ENCODE data around the gene OSBPL2.

The OSBPL2 gene

GRCh38 chr20:62319346-62319909 lies 81.1 kb downstream of the OSBPL2 start:
- ChIA-PET POLR2A (no interaction called here), CTCF (interaction anchor here (1.0 to 1.6 kb wide), 2 partner anchors 12 to 17 kb away, joined by 5 read pairs; partner anchors contain the start of gene ADRM1)
- DNase-seq (ENCODE audit: extremely low spot score) = no peak
- TF ChIP-seq CTCF (IDR thresholded peaks at IDR 0.05; ENCODE audit: control extremely low read depth, extremely low read depth, low read depth, missing control alignments) = no peak

GRCh38 chr20:62320581-62321354 lies 82.4 kb downstream of the OSBPL2 start:
- CTCF ChIA-PET = no interaction called here
- TF ChIP-seq CTCF (IDR thresholded peaks at IDR 0.05; ENCODE audit: control extremely low read depth, extremely low read depth, low read depth, missing control alignments) = no peak
- POLR2A ChIA-PET = no interaction called here

GRCh38 chr20:62321521-62321948 lies 83.2 kb downstream of the OSBPL2 start:
- TF ChIP-seq CTCF (IDR thresholded peaks at IDR 0.05; ENCODE audit: control extremely low read depth, extremely low read depth, low read depth, missing control alignments) = no peak
- ChIA-PET POLR2A (no interaction called here), CTCF (no interaction called here)
- DNase-seq (ENCODE audit: extremely low spot score) = peak; percentile 53

More at GRCh38 chr20:62320581-62321354, 82.4 kb downstream of the OSBPL2 start:
- DNase-seq (ENCODE audit: extremely low spot score) = no peak

GRCh38 chr20:62321975-62322374 lies 83.7 kb downstream of the OSBPL2 start:
- no peak for TF ChIP-seq CTCF (IDR thresholded peaks at IDR 0.05; ENCODE audit: control extremely low read depth, extremely low read depth, low read depth, missing control alignments)
- DNase-seq (ENCODE audit: extremely low spot score) = no peak
- POLR2A ChIA-PET = no interaction called here
- CTCF ChIA-PET = no interaction called here

DNA sequence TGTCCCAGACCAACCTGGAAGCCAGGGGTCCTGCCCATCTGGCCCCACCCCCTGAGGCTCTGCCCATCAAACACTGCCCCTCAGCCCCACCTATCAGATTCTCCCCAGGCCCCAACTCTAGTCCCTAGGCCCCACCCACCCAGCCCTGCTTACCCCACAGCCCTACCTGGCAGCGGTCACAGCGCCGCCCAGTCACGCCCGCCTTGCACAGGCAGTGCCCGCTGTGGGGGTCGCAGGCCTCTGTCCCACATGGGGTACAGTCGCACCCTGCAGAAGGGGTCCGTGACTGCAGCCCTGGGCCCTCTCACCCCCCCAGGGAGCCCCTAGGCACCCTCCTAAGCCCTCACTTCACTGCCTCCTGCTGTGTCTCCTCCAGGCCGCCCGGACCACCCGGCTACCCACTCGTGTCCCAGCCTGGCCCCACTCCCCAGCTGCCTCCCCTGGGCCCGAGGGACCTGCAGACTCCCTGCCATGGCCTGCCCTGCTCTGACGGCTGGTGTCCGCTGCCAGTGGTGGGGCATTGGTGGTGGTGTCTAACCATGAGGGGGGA lies 84.2 kb downstream of the OSBPL2 start:
- no peak for TF ChIP-seq CTCF (IDR thresholded peaks at IDR 0.05; ENCODE audit: control extremely low read depth, extremely low read depth, low read depth, missing control alignments)
- ChIA-PET POLR2A (no interaction called here), CTCF (no interaction called here)
- DNase-seq (ENCODE audit: extremely low spot score) = no peak

DNA sequence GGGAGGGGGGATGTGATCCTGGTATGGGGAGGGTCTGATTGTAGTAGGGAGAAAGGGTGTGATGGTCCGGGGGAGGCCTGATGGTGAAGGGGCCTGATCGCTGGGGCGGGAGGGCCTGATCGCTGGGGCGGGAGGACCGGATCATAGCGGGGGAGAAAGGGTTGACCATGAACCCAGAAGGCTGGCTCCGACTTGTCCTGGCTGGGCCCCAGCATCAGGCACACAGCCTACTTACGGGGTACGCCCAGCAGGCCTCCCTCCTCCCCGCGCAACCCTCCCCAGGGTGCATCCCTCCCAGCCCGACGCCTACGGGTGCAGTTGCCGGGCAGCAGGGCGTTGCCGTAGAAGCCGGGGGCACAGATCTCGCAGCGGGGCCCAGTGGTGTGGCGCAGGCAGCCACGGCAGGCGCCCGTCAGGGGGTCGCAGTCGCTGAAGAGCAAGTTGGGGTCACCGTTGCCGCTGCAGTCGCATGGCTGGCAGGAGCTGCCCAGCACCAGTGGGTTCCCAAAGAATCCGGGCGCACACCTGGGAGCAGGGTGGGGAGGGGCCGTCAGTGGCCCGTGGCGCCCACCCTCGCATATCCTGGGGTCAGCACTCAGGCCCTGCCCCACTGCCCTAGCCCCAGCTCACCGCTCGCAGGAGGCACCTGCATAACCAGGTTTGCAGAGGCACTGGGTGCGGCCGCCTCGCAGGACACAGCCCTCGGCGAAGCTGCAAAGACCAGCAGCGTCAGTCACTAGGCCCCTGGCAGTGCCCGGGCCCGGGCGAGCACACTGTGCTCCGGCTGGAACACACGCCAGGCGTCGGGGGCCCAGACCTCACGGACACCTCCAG lies 85.0 kb downstream of the OSBPL2 start:
- POLR2A ChIA-PET = no interaction called here
- TF ChIP-seq CTCF (IDR thresholded peaks at IDR 0.05; ENCODE audit: control extremely low read depth, extremely low read depth, low read depth, missing control alignments) = no peak
- CTCF ChIA-PET = interaction anchor here (1.0 to 1.5 kb wide), 2 partner anchors 21 to 59 kb away, joined by 3 read pairs; partner anchors contain the start of gene ADRM1
- no peak for DNase-seq (ENCODE audit: extremely low spot score)

Data from GM10248 (cell line).